Neuron (in vitro differentiated cells): ENCODE results near the gene PXDC1.

Experiments
- H2AFZ ChIP-seq: one replicate; pipeline ENCODE4 v1.6.1; 2013; ENCODE audit warnings: low read depth, mild to moderate bottlenecking, inconsistent platforms, low read length, moderate library complexity
- H3K27me3 ChIP-seq: one replicate; pipeline ENCODE4 v1.6.1; 2013; ENCODE audit warnings: low read length; ENCODE audit not compliant: insufficient read depth
- H3K36me3 ChIP-seq: one replicate; pipeline ENCODE4 v1.6.1; 2013; ENCODE audit warnings: low read length; ENCODE audit not compliant: insufficient read depth
- H3K4me1 ChIP-seq: one replicate; pipeline ENCODE4 v1.6.1; 2013; ENCODE audit warnings: low read length; ENCODE audit not compliant: insufficient read depth
- H3K4me3 ChIP-seq: 2 replicates; pipeline ENCODE4 v1.5.1; 2013; ENCODE audit warnings: mild to moderate bottlenecking, low read length, moderate library complexity
- H3K9me3 ChIP-seq: one replicate; pipeline ENCODE4 v1.6.1; 2013; ENCODE audit warnings: low read length

The PXDC1 gene

DNA sequence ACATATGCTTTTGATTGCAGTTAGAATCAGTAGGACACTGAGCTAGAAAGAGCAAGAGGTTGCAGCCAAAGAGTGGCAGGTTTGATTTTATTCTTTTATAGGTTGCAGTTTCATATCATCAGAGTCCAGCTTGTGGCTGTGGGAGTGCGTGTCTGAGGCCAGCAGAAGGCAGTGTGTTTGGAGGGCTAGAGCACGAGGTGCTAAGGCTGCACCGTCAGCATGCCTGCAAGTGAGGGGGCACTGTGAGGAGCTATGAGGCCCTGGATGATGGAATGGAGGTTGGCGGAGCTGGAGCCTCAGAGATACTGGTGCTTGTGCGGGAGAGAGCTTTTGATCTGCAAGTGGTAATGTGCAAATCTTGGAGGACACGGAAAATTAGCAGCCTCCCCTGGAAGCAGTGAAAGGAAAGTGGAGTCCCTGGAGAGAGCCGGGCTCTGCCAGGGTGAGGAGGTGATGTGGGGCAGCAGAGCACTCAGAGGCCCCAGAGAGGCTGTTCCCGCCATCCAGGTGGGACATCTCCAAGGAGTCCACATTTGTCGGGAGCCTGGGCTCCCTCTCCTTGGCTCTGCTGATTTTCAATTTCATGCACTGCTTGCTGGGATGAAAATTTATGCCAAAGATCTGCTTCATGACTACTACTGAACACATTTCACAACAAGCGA lies 43.6 kb downstream of the PXDC1 start:
- Histone ChIP-seq H2AFZ (no peak overlapping the region), H3K9me3 (no peaks in the 10 kb centered on the region), H3K27me3 (no peaks in the 10 kb centered on the region), H3K36me3 (no peaks in the 10 kb centered on the region), H3K4me1 (no peaks in the 10 kb centered on the region), H3K4me3 (no peak overlapping the region)

DNA sequence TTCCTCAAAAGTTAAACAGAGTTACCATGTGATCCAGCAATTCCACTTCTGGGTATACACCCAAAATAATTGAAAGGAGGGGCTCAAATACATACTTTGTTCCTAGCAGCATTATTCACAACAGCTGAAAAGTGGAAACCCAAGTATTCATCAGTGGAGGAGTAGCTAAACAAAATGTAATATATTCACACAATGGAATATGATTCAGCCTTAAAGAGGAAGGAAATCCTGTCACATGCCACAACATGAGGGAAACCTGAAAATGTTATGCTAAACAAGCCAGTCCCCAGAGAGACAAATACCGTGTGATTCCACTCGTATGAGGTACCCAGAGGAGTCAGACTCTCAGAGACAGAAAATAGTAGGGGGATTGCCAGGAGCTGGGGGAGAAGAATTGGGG lies 44.5 kb downstream of the PXDC1 start:
- H3K4me3 ChIP-seq: no peak overlapping the region
- no peaks in the 10 kb centered on the region for H3K9me3 ChIP-seq
- H3K36me3 ChIP-seq: no peaks in the 10 kb centered on the region
- H3K27me3 ChIP-seq: no peaks in the 10 kb centered on the region
- no peak overlapping the region for H2AFZ ChIP-seq
- H3K4me1 ChIP-seq: no peaks in the 10 kb centered on the region

DNA sequence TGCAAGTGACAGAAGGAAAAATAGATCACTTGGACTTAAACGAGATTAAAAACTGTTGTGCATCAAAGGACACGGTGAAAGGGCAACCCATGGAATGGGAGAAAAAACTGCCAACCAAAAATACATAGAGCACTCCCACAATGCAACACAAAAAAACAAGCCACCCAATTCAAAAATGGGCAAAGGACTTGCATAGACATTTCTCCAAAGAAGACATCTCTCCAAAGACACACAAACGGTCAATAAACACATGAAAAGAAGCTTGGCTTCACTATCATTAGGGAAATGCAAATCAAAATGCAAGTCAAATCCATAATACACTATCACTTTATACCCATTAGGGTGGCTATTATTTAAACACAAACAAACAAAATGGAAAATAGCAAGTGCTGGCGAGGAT lies 45.0 kb downstream of the PXDC1 start:
- no peak overlapping the region for H3K4me3 ChIP-seq
- no peaks in the 10 kb centered on the region for H3K36me3 ChIP-seq
- H3K9me3 ChIP-seq: no peaks in the 10 kb centered on the region
- H2AFZ ChIP-seq: no peak overlapping the region
- no peaks in the 10 kb centered on the region for H3K27me3 ChIP-seq
- no peaks in the 10 kb centered on the region for H3K4me1 ChIP-seq

DNA sequence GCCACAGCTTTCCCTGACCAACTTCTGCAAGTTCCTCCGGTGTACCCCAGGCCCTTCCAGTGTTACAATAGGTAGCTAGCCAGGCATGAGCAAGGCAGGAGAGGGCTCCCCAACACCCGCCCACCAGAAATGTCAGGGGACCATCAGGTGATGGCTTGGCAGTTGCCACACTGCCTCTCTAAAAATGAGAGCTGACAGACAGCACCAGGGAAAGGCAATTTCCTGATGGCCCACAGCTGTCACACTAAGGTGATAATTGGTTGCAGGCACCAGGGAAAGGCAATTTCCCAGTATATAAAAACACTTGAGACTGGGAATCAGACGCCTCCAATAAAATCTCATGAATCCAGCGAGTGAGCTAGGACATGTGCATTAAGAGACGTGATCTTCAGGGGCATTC lies 49.9 kb downstream of the PXDC1 start:
- no peak overlapping the region for H2AFZ ChIP-seq
- no peaks in the 10 kb centered on the region for H3K36me3 ChIP-seq
- H3K9me3 ChIP-seq: peaks cover 3% of the 10 kb centered on the region
- no peaks in the 10 kb centered on the region for H3K27me3 ChIP-seq
- H3K4me1 ChIP-seq: no peaks in the 10 kb centered on the region
- H3K4me3 ChIP-seq: no peak overlapping the region

DNA sequence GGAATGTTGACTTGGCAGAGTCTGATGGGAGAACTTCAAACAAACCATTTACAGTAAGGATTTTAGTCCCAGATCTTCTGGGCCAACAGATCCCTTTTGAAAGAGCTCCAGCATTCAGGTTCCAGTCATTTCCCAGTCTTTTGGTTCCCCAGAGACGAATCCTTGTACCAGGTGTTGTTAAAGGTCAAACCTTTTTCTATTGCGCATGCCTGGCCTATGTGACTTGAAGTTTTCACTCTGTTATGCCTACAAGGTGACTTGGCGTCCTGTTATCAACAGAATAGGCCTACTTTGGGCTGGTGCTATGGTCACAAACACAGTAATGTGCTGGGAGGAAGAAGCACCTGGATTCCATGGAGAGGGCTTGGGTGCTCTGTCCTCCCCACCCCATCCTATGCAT lies 52.3 kb downstream of the PXDC1 start:
- no peaks in the 10 kb centered on the region for H3K4me1 ChIP-seq
- H3K9me3 ChIP-seq: peaks cover 3% of the 10 kb centered on the region
- H3K4me3 ChIP-seq: no peak overlapping the region
- H2AFZ ChIP-seq: no peak overlapping the region
- no peaks in the 10 kb centered on the region for H3K27me3 ChIP-seq
- no peaks in the 10 kb centered on the region for H3K36me3 ChIP-seq

DNA sequence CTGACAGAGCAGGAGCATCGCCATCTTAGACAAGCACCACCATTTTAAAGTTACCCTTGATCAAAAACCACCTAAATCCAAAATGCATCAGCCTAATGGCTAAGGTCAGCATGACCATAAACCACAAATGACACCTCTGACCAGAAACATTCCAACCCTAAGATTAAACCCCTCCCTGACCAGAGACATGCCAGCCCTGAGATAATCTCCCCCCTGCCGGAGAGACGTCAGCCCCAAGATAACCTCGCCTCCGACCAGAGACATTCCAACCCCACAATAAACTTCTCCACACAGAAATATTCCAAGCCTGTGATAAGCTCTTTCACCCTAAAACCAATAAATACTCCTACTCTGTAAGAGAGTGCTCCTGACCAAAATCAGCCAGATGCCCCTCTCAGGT lies 53.5 kb downstream of the PXDC1 start:
- Histone ChIP-seq H3K27me3 (no peaks in the 10 kb centered on the region), H3K4me3 (no peak overlapping the region), H3K4me1 (no peaks in the 10 kb centered on the region), H3K36me3 (no peaks in the 10 kb centered on the region), H2AFZ (no peak overlapping the region), H3K9me3 (peaks cover 3% of the 10 kb centered on the region)

DNA sequence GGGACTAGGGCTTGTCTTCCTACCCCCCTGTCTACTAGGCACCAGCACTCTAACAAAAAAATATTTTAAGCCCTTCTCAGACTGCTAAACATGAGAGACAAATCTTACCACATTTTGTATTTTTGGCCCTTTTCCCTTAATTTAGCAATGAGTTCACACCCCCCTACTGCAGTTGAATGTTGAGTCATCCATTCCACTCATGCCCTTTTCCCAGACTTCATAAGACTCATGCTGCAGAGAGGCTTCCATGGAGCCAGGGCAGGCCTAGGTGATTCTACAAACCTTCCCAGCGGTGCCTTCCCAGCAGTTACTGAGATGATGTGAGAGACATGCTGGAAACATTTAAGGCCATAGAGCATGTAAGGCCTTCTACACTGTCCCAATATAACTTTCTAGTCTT lies 53.9 kb downstream of the PXDC1 start:
- Histone ChIP-seq H2AFZ (no peak overlapping the region), H3K9me3 (peaks cover 3% of the 10 kb centered on the region), H3K4me3 (no peak overlapping the region), H3K27me3 (no peaks in the 10 kb centered on the region), H3K36me3 (no peaks in the 10 kb centered on the region), H3K4me1 (no peaks in the 10 kb centered on the region)

DNA sequence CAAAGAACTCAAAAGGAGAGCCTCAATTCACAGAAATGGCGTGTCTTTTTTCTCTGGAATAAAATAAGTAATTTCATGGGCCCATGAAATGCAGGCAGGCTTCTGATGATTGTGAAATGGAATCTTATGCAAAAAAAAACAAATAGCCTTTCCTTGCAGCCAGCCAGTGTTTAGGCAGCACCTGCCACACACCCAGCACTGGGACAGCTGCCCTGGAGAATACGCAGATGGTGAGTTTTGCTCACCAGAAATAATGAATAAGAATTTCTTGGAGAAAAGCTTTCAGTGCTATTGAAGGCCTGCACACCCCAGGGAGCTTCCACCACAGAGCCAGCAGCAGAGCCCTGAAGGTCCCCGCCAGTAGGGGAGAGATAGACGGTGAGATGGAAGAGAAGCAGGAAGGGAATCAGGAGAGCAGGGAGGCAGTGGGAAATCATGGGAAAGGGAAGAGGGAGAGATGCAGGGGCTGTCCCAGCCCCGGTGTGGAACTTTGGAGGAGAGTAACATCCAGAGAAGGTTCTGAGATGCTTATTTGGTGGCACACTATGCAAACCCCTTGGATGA lies 54.9 kb downstream of the PXDC1 start:
- Histone ChIP-seq H3K27me3 (no peaks in the 10 kb centered on the region), H2AFZ (no peak overlapping the region), H3K9me3 (peaks cover 3% of the 10 kb centered on the region), H3K4me1 (no peaks in the 10 kb centered on the region), H3K36me3 (no peaks in the 10 kb centered on the region), H3K4me3 (no peak overlapping the region)

DNA sequence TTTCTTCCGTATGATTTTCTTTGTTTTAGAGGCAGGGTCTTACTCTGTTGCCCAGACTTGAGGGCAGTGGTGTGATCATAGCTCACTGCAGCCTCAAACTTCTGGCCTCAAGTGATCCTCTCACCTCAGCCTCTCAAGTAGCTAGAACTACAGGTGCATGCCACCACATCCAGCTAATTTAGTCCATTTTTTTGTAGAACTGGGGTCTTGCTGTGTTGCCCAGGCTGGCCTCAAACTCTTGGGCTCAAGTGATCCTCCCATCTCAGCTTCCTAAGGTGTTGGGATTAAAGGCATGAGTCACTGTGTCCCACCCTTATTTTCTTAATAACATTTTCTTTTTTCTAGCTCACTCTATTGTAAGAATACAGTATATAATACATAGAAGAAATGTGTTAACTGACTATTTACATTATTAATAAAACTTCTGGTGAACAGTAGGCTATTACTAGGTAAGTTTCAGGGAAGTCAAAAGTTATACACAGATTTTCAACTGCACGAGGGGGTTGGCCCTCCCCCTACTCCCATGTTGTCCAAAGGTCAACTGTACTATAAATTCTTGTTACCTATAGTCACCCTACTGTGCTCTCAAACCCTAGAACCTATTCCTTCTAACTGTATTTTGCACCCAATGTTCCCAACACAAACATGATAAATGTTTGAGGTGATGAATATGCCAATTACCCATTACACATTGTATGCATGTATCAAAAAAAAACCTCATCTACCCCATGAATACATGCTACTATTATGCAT lies 56.3 kb downstream of the PXDC1 start:
- no peaks in the 10 kb centered on the region for H3K27me3 ChIP-seq
- no peaks in the 10 kb centered on the region for H3K36me3 ChIP-seq
- peaks cover 3% of the 10 kb centered on the region for H3K9me3 ChIP-seq
- no peak overlapping the region for H2AFZ ChIP-seq
- H3K4me1 ChIP-seq: no peaks in the 10 kb centered on the region
- no peak overlapping the region for H3K4me3 ChIP-seq

DNA sequence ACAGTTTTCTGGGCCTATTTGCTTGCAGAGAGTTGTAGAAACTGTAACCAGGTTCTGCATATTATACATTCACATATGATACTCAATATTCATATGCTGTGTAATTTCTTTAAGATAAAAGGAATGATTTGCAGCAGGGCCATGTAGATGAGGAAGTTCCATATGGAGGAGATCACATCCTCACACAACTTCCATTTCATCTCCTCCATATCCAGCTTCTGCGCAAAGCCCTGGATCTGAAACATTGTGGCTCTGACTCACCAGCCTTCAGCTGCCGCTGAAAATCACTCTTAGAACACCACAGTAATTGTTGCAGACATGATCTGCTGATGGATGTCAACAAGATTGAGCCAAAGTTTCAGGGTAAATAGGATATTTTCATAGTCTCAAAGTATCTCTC lies 57.7 kb downstream of the PXDC1 start:
- Histone ChIP-seq H3K4me3 (no peak overlapping the region), H3K4me1 (no peaks in the 10 kb centered on the region), H3K9me3 (no peaks in the 10 kb centered on the region), H3K27me3 (no peaks in the 10 kb centered on the region), H3K36me3 (no peaks in the 10 kb centered on the region), H2AFZ (no peak overlapping the region)

DNA sequence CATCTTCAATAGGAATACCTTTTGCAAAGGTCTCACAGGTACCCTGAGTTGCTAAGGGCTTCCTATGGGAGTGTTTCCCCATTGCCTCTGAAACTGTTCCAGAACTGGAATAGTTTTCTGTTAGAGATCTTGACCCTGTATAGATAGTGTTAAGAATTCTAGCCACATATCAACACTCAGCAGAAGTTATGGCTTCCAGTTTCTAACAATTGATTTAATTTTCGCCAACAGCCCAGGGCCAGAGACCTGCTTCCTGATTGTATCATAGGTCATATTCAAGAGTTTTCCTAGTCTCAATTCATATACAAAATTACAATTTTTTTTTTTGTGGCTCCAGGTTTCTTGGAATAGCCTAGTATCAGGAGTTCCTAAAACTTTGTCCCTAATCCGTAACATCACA lies 61.0 kb downstream of the PXDC1 start:
- Histone ChIP-seq H3K4me3 (no peak overlapping the region), H3K9me3 (no peaks in the 10 kb centered on the region), H3K4me1 (peaks cover 4% of the 10 kb centered on the region), H3K36me3 (no peaks in the 10 kb centered on the region), H2AFZ (no peak overlapping the region), H3K27me3 (no peaks in the 10 kb centered on the region)

DNA sequence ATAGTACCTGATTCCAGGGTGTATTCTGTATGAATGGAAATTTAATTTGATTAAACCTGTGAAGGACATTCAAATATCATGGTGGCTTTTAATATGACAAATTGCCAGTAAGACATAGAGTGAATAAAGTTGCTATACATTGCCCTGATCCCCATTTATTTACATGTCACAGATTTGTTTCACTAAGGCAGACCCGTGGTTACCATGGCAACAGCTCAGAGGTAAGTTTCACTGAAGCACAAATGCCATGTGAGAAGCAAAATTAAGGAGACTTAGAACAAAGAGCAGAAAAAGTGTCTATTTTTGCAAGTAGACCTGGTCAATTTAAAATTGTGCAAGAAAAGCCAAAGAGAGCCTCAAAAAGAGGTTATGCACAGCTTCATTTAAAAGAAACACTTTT lies 63.7 kb downstream of the PXDC1 start:
- H3K9me3 ChIP-seq: no peaks in the 10 kb centered on the region
- H3K27me3 ChIP-seq: no peaks in the 10 kb centered on the region
- no peaks in the 10 kb centered on the region for H3K36me3 ChIP-seq
- H3K4me1 ChIP-seq: peaks cover 4% of the 10 kb centered on the region
- H3K4me3 ChIP-seq: no peak overlapping the region
- H2AFZ ChIP-seq: no peak overlapping the region

DNA sequence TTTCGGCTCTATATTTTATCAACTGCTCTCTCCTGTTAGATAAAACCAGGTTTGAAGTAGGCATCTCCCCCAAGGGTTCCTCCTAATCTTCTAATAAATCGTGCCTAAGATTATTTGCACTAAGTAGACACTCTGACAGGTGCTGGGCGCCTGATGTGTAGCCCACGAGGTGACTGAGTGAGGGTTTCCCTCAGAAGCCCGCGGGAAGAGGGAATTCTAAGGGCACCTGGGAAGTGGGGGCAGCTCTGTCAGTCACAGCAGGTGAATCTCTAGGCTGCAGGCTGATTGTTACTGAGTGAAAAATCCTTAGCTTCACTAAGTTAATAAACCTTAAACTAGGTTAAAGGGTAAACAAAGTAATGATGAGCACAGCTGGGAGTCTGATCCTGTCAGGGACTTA lies 68.2 kb downstream of the PXDC1 start:
- peaks cover 4% of the 10 kb centered on the region for H3K4me1 ChIP-seq
- H3K9me3 ChIP-seq: peaks cover 2% of the 10 kb centered on the region
- H3K27me3 ChIP-seq: no peaks in the 10 kb centered on the region
- H3K4me3 ChIP-seq: no peak overlapping the region
- no peaks in the 10 kb centered on the region for H3K36me3 ChIP-seq
- H2AFZ ChIP-seq: no peak overlapping the region
